GM19025 (cell line): ENCODE measurements around the gene MTREX.
A peak's percentile ranks its signal among the peaks of the same experiment; 100 is the strongest.

Experiments
- ATAC-seq: cut with Tn5 transposase; IDR thresholded peaks from one replicate; pipeline ENCODE4 v1.9.1; 2021; ENCODE audit warnings: mild to moderate bottlenecking, low read depth, moderate library complexity; ENCODE audit not compliant: unreplicated experiment

The MTREX gene

GRCh38 chr5:55324006-55324405 is 16.2 kb downstream of the MTREX start:
- no peak for ATAC-seq

- no peak for ATAC-seq
These were observed 17.1 kb downstream of the MTREX start for GRCh38 chr5:55324815-55325418.

- no peak for ATAC-seq
These were observed 17.8 kb downstream of the MTREX start for GRCh38 chr5:55325621-55326020.

DNA sequence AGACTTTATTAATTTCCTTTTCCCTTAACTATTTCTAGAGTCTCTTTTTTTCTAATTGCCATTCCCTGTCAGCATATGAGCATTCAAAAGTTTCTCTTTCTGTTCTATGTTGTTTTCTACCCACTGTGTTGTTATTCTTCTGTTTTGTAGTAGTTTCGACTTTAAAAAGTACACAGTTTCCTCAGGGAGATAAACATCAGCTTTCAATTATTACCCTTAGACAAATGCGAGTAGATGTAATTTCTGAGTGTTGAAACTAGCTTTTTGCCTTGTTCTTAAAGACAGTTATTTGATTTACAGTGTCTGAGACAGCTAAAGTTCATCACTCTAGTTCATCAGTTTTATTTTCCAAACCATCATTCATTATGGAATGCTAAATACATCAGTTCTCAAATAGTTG is 19.5 kb downstream of the MTREX start:
- ATAC-seq: no peak

- ATAC-seq: no peak
These were observed 23.5 kb downstream of the MTREX start for GRCh38 chr5:55331321-55331720.

DNA sequence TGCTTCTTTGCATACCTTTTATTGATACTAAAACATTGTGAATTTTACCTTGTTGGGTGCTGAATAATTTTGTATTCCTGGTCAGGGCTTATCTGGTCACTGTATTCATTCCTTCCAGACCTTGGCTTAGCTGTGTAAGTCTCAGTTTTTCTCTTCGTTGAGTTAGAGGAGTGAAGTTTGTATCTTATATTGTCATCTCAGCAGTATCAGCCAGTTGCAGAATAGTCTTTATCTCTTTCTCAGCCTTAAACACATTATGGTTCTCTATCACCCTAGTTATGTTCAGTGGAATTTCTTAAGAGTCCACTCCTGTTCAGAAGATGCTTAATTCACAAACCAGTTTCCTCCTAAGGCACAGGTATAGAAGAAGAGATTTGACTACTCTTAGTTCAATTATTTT is 25.2 kb downstream of the MTREX start:
- ATAC-seq: no peak

- no peak for ATAC-seq
These were observed 26.0 kb downstream of the MTREX start for GRCh38 chr5:55333811-55334210.

DNA sequence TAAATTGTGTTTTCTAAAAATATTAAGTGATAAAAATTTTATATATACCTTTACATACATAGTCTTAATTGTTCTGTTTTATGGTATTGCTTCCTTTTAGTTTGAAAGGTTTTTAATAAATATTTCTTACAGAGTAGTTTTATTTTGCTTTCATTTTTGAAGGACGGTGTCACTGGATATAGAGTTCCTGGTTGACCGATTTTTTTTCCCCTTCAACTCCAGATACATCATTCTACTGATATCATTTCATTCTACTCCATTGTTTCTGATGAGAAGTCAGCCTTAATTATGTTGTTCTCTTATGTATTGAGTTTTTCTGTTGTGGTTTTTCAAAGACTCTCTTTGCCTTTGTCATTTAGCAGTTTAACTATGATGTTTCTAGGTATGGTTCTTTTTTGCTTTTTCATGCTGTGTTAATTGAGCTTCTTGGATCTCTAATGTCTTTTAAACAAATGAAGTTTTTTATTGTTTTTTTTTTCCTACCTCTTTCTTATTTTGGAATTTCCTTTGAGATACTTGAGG is 30.4 kb downstream of the MTREX start:
- no peak for ATAC-seq

DNA sequence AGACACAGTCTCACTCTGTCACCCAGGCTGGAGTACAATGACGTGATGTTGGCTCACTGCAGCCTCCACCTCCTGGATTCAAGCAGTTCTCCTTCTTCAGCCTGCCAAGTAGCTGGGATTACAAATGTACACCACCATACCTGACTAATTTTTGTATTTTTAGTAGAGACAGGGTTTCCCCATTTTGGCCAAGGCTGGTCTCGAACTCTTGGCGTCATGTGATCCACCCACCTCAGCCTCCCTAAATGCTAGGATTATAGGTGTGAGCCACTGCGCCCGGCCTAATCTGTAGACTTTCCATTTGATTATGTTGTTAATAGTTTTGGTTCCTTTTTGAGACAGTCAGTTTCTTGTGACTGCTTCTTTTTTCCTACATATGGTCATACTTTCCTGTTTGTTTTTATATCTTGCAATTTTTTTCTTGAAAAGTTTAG is 31.0 kb downstream of the MTREX start:
- ATAC-seq: peak; percentile 60

DNA sequence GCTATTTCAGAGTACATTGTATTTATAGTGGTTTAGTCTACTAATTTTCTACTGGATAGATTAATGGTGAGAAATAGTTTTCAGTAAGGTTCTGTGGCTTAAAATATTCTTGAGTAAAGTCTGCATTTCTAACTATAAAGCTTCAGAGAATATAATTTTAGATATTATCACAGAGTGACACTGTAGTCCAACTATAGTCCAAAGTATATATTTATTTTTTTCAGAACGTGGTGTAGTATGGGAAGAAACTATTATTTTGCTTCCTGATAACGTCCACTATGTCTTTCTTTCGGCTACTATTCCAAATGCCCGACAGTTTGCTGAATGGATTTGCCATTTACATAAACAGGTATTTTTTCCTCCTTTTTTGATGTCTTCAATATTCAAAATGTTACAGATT is 35.3 kb downstream of the MTREX start:
- ATAC-seq: no peak

GRCh38 chr5:55343609-55344008 is 35.8 kb downstream of the MTREX start:
- ATAC-seq: no peak

DNA sequence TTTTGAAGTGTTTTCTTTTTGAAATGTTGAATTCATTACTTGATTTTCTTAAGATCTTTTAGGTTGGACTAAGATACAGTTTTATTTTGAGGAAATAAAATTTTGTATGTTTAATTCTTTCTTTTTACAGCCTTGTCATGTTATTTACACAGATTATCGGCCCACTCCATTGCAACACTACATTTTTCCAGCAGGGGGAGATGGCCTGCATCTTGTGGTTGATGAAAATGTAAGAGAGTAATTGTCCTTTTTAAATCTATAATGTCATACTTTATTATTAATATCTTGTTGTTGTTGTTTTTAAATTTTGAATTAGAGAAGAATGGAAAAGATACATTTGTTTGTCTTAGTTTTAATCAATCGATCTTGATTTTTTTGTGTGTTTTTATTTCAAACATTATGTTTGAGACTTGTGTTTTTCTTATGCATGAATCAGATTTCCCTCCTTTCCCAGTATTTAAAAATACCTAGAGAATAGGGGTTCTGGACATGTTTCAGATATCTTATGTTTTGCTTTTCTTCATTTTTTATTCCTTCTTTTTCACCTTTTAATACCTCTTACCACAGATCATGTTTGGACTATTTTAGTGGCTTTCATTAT is 36.7 kb downstream of the MTREX start:
- no peak for ATAC-seq

GRCh38 chr5:55345327-55345726 is 37.5 kb downstream of the MTREX start:
- no peak for ATAC-seq

GRCh38 chr5:55347786-55348185 is 40.0 kb downstream of the MTREX start:
- no peak for ATAC-seq

GRCh38 chr5:55350754-55351153 is 43.0 kb downstream of the MTREX start:
- no peak for ATAC-seq

- ATAC-seq: no peak
These were observed 49.1 kb downstream of the MTREX start for GRCh38 chr5:55356896-55357295.

GRCh38 chr5:55360190-55360589 is 52.4 kb downstream of the MTREX start:
- no peak for ATAC-seq

DNA sequence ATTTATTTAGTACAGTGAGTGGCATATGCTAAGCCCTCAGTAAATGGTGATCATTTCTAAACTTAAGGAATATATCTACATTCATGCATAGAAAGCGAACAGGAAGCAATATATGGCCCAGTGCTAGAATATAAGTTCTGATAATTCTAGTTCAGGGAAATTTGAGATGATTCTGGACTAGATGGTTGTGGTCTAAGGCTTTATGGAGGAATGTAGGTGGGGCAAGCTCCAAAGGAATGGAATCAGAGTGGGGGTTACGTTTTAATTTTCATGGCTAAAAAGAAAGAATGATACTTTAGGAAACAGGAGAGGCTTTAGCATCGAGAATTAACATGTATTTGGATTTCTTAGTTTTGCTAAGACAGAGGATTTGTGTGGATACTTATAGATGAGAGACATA is 56.1 kb downstream of the MTREX start:
- ATAC-seq: no peak

GRCh38 chr5:55364537-55365055 is 56.8 kb downstream of the MTREX start:
- peak; percentile 94 for ATAC-seq

GRCh38 chr5:55370291-55370925 is 62.6 kb downstream of the MTREX start:
- ATAC-seq: no peak

GRCh38 chr5:55371145-55371544 is 63.4 kb downstream of the MTREX start:
- ATAC-seq: no peak
